HepG2 (cell line): Measurements from ENCODE around the gene STK4. TPM values are rescaled to one million over a fixed set of nuclear protein-coding genes. Genes with fewer than 3 reads are reported as not detected.

ENCODE experiments used
- ATAC-seq: fragments of 200-7000 bp; cut with Tn5 transposase; 3 replicates; pipeline ENCODE4 v1.9.1; 2020; ENCODE audit warnings: mild to moderate bottlenecking, moderate library complexity
- BruUV-seq: library from RNA; stranded (reverse); fragments of 400-500 nt; replicated peaks from 2 replicates; lab custom pipeline; 2021; lab: Mats Ljungman, UMichigan
- CTCF ChIA-PET: fragments of 300-600 bp; formaldehyde crosslinking; extraction: SDS; loops from one replicate; lab custom pipeline; 2021; ENCODE audit warnings: low total read pairs, inconsistent platforms, low intra/inter-chr PET ratio; lab: Yijun Ruan, JAX
- POLR2A ChIA-PET: fragments of 350-600 bp; sonication (Branson Sonifier 250); formaldehyde crosslinking; loops from one replicate; lab custom pipeline; 2020; ENCODE audit warnings: antibody characterized with exemption, inconsistent platforms; lab: Yijun Ruan, JAX
- DNase-seq: peaks from one replicate; pipeline ENCODE4 v3.0.0-alpha.2; 2015; ENCODE audit warnings: low spot score
- FAIRE-seq: peaks from 3 replicates; lab custom pipeline; 2011; peaks lifted over from hg19 to GRCh38; lab: Jason Lieb, UNC
- H2AFZ ChIP-seq: one replicate; pipeline ENCODE4 v1.6.1; 2011; ENCODE audit warnings: low read length, inconsistent platforms
- H3K27ac ChIP-seq: fragments of 300-600 bp; 3 replicates; pipeline ENCODE4 v1.8.0; 2011; ENCODE audit warnings: mixed run types, mild to moderate bottlenecking, mixed read lengths, low read length, inconsistent platforms; ENCODE audit not compliant: insufficient read depth; ENCODE audit errors: extremely low read length
- H3K27me3 ChIP-seq, 2 experiments: fragments of 200-600 bp in 1 of 2; 2 replicates in 1 of 2; 3 replicates in 1 of 2; pipeline versions ENCODE4 v1.6.0 to v1.8.0; 2011; ENCODE audit warnings: low read length in 2 of 2, mild to moderate bottlenecking in 2 of 2, moderate library complexity in 2 of 2, inconsistent platforms in 1 of 2; ENCODE audit not compliant: insufficient read depth in 2 of 2, control insufficient read depth in 1 of 2
- H3K36me3 ChIP-seq, 2 experiments: fragments of 200-600 bp in 1 of 2; replicated peaks in 1 of 2; 2 replicates in 1 of 2; 3 replicates in 1 of 2; pipeline versions ENCODE4 v1.5.1 to v1.8.0; 2011; ENCODE audit warnings: low read length in 2 of 2, inconsistent platforms in 1 of 2; ENCODE audit not compliant: insufficient read depth in 2 of 2, control insufficient read depth in 1 of 2
- H3K4me1 ChIP-seq: 2 replicates; pipeline ENCODE4 v1.5.1; 2012; ENCODE audit warnings: low read length, inconsistent platforms; ENCODE audit not compliant: insufficient read depth
- H3K4me2 ChIP-seq: 2 replicates; pipeline ENCODE4 v1.6.0; 2011; ENCODE audit warnings: low read depth, low read length, inconsistent platforms
- H3K4me3 ChIP-seq, 3 experiments: fragments of 200-600 bp in 1 of 3; sonication (generic), shearing (Covaris generic) in 1 of 3; replicated peaks in 1 of 3; 2 replicates each; pipeline ENCODE4 v1.5.1; 2011 to 2016; ENCODE audit warnings: low read length in 3 of 3, inconsistent platforms in 2 of 3, low read depth in 2 of 3, mild to moderate bottlenecking in 2 of 3, control low read depth in 1 of 3, mixed read lengths in 1 of 3; ENCODE audit not compliant: insufficient read depth in 1 of 3
- H3K79me2 ChIP-seq: one replicate; pipeline ENCODE4 v1.6.1; 2011; ENCODE audit warnings: low read length, inconsistent platforms; ENCODE audit not compliant: insufficient read depth
- H3K9ac ChIP-seq: 2 replicates; pipeline ENCODE4 v1.6.0; 2011; ENCODE audit warnings: mild to moderate bottlenecking, low read depth, low read length, inconsistent platforms; ENCODE audit not compliant: insufficient read depth
- H3K9me3 ChIP-seq: 2 replicates; pipeline ENCODE4 v1.5.1; 2012; ENCODE audit warnings: mild to moderate bottlenecking, low read length
- H4K20me1 ChIP-seq: 2 replicates; pipeline ENCODE4 v1.6.0; 2011; ENCODE audit warnings: inconsistent platforms, mild to moderate bottlenecking, low read length, moderate library complexity; ENCODE audit not compliant: insufficient read depth
- BORCS8-MEF2B ChIP-seq: sonication (generic); formaldehyde crosslinking; IDR thresholded peaks from 2 replicates; pipeline ENCODE4 v1.8.0; 2022; ENCODE audit warnings: mild to moderate bottlenecking, missing genetic modification reagents
- JARID2 ChIP-seq: sonication (generic); formaldehyde crosslinking; IDR thresholded peaks from 2 replicates; pipeline ENCODE4 v1.8.1; 2023; ENCODE audit warnings: missing genetic modification reagents, inconsistent platforms; ENCODE audit not compliant: insufficient replicate concordance
- KDM3A ChIP-seq: IDR thresholded peaks from 2 replicates; pipeline ENCODE4 v1.6.1; 2018; ENCODE audit warnings: low read depth, missing compliant biosample characterization
- MIXL1 ChIP-seq: IDR thresholded peaks from 2 replicates; pipeline ENCODE4 v1.6.1; 2016
- POLR2AphosphoS5 ChIP-seq: IDR thresholded peaks from 2 replicates; pipeline ENCODE4 v1.6.1; 2012; ENCODE audit warnings: low read depth, low read length
- POLR2G ChIP-seq: fragments of 200-400 bp; formaldehyde crosslinking; IDR thresholded peaks from 2 replicates; pipeline ENCODE4 v1.6.1; 2018; ENCODE audit warnings: mild to moderate bottlenecking, low read depth, low read length, moderate library complexity
- RBM22 ChIP-seq: fragments of 200-400 bp; formaldehyde crosslinking; optimal IDR thresholded peaks from 2 replicates; pipeline ENCODE3; 2017; ENCODE audit warnings: mild to moderate bottlenecking, low read length, moderate library complexity
- THYN1 ChIP-seq: sonication (generic); formaldehyde crosslinking; IDR thresholded peaks from 2 replicates; pipeline ENCODE4 v1.8.1; 2023; ENCODE audit warnings: low read depth, mild to moderate bottlenecking, moderate library complexity, missing genetic modification reagents, borderline replicate concordance
- ZNF737 ChIP-seq: sonication (generic); formaldehyde crosslinking; IDR thresholded peaks from 2 replicates; pipeline ENCODE4 v1.5.0; 2020; ENCODE audit warnings: missing genetic modification reagents, mild to moderate bottlenecking, borderline replicate concordance
- WGBS: methylation state at CpG from one replicate; pipeline ENCODE4 v1.1.6; 2017; ENCODE audit warnings: low lambda C conversion rate; 5-methylcytosine and 5-hydroxymethylcytosine counted together
- in situ Hi-C: cut with HindIII; loops from 2 replicates; pipeline ENCODE4 v1.10.0; 2017; ENCODE audit warnings: low pct_unique_long_range_greater_than_20kb; ENCODE audit not compliant: extremely low pct_ligation_motif_present
- intact Hi-C: fragments of 100-400 bp; cut with micrococcal nuclease; formaldehyde crosslinking; loops from one replicate; pipeline ENCODE4 v1.10.0; 2022; ENCODE audit not compliant: unreplicated experiment
- polyA plus RNA-seq, 8 experiments: library from polyadenylated mRNA; depleted of rRNA in 3 of 8; stranded (reverse) in 7 of 8; unstranded in 1 of 8; fragments of >200 nt; fragmentation: Illumina TruSeq in 4 of 8; extraction: Trizol in 4 of 8; gene quantifications; 2 replicates each; pipeline versions ENCODE4 v1.2.1 to v1.2.3, GENCODE V29; 2011 to 2016; ENCODE audit warnings: low read depth in 4 of 8, missing spikeins in 1 of 8, mixed read lengths in 1 of 8; ENCODE audit not compliant: insufficient read depth in 1 of 8
- total RNA-seq, 5 experiments: library from RNA; depleted of rRNA; stranded (reverse); fragments of >200 nt; fragmentation: Illumina TruSeq; extraction: Trizol; gene quantifications; 2 replicates each; pipeline ENCODE4 v1.2.3, GENCODE V29; 2016; ENCODE audit warnings: low read depth in 1 of 5
- TF ChIP-seq, protein P1 (sequence below): sonication (generic); formaldehyde crosslinking; IDR thresholded peaks from 2 replicates; pipeline ENCODE4 v1.4.0; 2020; ENCODE audit warnings: low read depth, mild to moderate bottlenecking, missing genetic modification reagents

STK4 gene
- total and polyA plus RNA-seq, 2 of the 13 experiments (the other 11 are each of a cell fraction or from before 2014, with no cell fraction given) = 25.6 to 38.3 TPM

DNA sequence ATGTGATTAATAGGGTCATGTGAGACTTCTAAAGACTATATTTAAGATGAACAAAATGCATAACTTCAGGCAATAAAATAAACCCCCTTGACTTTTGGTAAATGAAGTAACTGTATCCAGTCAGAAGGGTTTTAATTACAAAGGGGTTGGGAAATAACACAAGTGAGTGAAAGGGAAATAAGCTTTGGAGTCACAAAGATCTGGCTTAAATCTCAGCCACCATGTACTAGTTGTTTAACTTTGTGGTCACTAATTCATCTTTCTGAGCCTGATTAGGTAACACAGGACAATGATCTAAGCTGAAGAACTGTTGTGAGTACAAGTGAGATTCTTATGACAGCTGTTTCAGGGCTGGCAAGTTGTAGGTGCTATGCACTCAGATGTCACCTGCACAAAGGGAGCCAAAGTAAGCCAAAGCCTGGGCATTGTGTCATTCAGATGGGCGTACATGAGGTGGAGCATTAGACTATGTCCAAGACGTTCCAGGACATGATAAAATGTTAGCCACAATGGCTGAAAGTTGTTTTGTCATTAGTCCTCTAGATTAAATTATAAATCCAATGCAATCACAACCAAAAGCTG, 19.9 kb upstream of the STK4 start:
- Histone ChIP-seq H3K4me2 (no peak overlapping the region), H3K9ac (no peak overlapping the region), H3K4me3 (no peak overlapping the region), H3K27ac (no peak overlapping the region), H4K20me1 (no peaks in the 10 kb centered on the region), H3K9me3 (no peaks in the 10 kb centered on the region), H3K36me3 (peaks cover 56 to 95% of the 10 kb centered on the region in 2 experiments), H3K27me3 (no peaks in the 10 kb centered on the region), H2AFZ (no peak overlapping the region), H3K4me1 (peaks cover 19% of the 10 kb centered on the region), H3K79me2 (no peaks in the 10 kb centered on the region)
- in situ Hi-C loops = no loop called here
- CTCF ChIA-PET = no interaction called here
- 98% methylated on average over 2 of the region's 2 CpGs for WGBS
- POLR2A ChIA-PET = interaction anchor here (1.3 to 7.2 kb wide), 2 partner anchors 15 to 25 kb away, joined by 3 to 51 read pairs; partner anchors contain the start of gene TOMM34
- no peak for ATAC-seq
- BruUV-seq = no TSS peak
- DNase-seq = no peak
- intact Hi-C loops = no loop called here
- no peak for FAIRE-seq
- TF ChIP-seq THYN1 (no peak), POLR2AphosphoS5 (peak; percentile 35; the same call in 1 of the 2 replicates), RBM22 (peak; percentile 43), ZNF737 (CRISPR knock-in tag) (no peak)
- TF ChIP-seq, protein P1, sequence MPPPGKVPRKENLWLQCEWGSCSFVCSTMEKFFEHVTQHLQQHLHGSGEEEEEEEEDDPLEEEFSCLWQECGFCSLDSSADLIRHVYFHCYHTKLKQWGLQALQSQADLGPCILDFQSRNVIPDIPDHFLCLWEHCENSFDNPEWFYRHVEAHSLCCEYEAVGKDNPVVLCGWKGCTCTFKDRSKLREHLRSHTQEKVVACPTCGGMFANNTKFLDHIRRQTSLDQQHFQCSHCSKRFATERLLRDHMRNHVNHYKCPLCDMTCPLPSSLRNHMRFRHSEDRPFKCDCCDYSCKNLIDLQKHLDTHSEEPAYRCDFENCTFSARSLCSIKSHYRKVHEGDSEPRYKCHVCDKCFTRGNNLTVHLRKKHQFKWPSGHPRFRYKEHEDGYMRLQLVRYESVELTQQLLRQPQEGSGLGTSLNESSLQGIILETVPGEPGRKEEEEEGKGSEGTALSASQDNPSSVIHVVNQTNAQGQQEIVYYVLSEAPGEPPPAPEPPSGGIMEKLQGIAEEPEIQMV (CRISPR knock-in tag) = no peak

DNA sequence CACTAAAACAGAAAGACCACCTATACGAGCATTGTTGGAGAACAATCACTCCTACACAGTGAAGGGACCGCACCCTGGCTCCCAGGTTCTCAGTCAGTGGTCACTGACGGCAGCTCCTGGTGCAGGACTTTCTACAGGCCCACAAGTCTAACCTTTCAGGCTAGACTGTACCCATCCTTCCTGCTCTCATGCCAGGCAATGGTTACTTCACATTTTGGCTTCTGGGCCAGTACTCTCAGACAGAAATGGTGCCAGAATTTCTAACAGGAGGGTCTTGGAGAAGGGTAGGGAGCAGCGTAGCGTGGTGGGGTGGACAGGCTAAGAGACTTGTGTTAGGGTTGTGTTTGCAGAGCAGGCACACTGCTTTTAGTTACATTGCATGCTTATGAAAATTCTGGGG, 18.2 kb upstream of the STK4 start:
- Histone ChIP-seq H3K27me3 (no peaks in the 10 kb centered on the region), H3K4me2 (no peak overlapping the region), H3K9me3 (no peaks in the 10 kb centered on the region), H3K9ac (no peak overlapping the region), H3K4me3 (no peak overlapping the region), H4K20me1 (no peaks in the 10 kb centered on the region), H3K4me1 (peaks cover 9% of the 10 kb centered on the region), H3K36me3 (peaks cover 53 to 95% of the 10 kb centered on the region in 2 experiments), H3K27ac (no peak overlapping the region), H3K79me2 (no peaks in the 10 kb centered on the region), H2AFZ (no peak overlapping the region)
- TF ChIP-seq JARID2 (no peak), POLR2G (peak; percentile 51; the same call in 1 of the 2 replicates), KDM3A (CRISPR knock-in tag) (no peak), MIXL1 (CRISPR knock-in tag) (no peak), BORCS8-MEF2B (no peak), POLR2AphosphoS5 (0 out of 2 replicates have a peak, but pooled peaks have one; percentile 15)
- intact Hi-C loops (no loop called here), in situ Hi-C loops (no loop called here)
- no TSS peak for BruUV-seq
- ATAC-seq (peak; percentile 13; the same call in 1 of the 3 replicates), FAIRE-seq (no peak), DNase-seq (no peak)
- ChIA-PET CTCF (no interaction called here), POLR2A (interaction anchor here (1.1 to 7.2 kb wide), 3 partner anchors 14 to 39 kb away, joined by 3 to 51 read pairs (median 3); partner anchors contain the start of gene TOMM34)
- 99% methylated on average over 5 of the region's 5 CpGs for WGBS
